ENCODE results near the gene METTL27. TPM values are rescaled to one million over a fixed set of nuclear protein-coding genes. Genes with fewer than 3 reads are reported as not detected.

METTL27 gene
- total RNA-seq, 1 donor from 2014 or later: 1.6 TPM

GRCh38 chr7:73882047-73882402 lies 39.7 kb upstream of the METTL27 start:
- Histone ChIP-seq H3K27ac (ENCODE audit: low read depth, low read length) (no peak overlapping the region), H3K4me1 (ENCODE audit: control insufficient read depth in 3 of 3, insufficient read depth in 3 of 3, low read length in 3 of 3) (peaks cover 36 to 38% (median 38%) of the 10 kb centered on the region in 3 donors), H3K27me3 (ENCODE audit: control insufficient read depth in 3 of 3, insufficient read depth in 3 of 3, low read length in 3 of 3) (peaks cover 18 to 32% (median 29%) of the 10 kb centered on the region in 3 donors), H3K9me3 (ENCODE audit: control insufficient read depth in 3 of 3, low read length in 3 of 3) (no peaks in the 10 kb centered on the region), H3K4me3 (ENCODE audit: low read length in 3 of 3) (no peak overlapping the region), H3K36me3 (ENCODE audit: control insufficient read depth in 3 of 3, insufficient read depth in 3 of 3, low read length in 3 of 3) (no peaks in the 10 kb centered on the region), H3K9ac (ENCODE audit: low read depth in 1 of 3, low read length in 3 of 3) (no peak overlapping the region)

GRCh38 chr7:73881352-73882046 lies 39.2 kb upstream of the METTL27 start:
- H3K4me1 ChIP-seq (ENCODE audit: control insufficient read depth in 3 of 3, insufficient read depth in 3 of 3, low read length in 3 of 3): peaks cover 31 to 33% (median 33%) of the 10 kb centered on the region in 3 donors
- H3K36me3 ChIP-seq (ENCODE audit: control insufficient read depth in 3 of 3, insufficient read depth in 3 of 3, low read length in 3 of 3): no peaks in the 10 kb centered on the region
- no peaks in the 10 kb centered on the region for H3K9me3 ChIP-seq (ENCODE audit: control insufficient read depth in 3 of 3, low read length in 3 of 3)
- no peak overlapping the region for H3K4me3 ChIP-seq (ENCODE audit: low read length in 3 of 3)
- H3K9ac ChIP-seq (ENCODE audit: low read depth in 1 of 3, low read length in 3 of 3): no peak overlapping the region
- H3K27me3 ChIP-seq (ENCODE audit: control insufficient read depth in 3 of 3, insufficient read depth in 3 of 3, low read length in 3 of 3): peaks cover 15 to 32% (median 30%) of the 10 kb centered on the region in 3 donors
- H3K27ac ChIP-seq (ENCODE audit: low read depth, low read length): peak overlapping the region; percentile 44

GRCh38 chr7:73880755-73881328 lies 38.5 kb upstream of the METTL27 start:
- peaks cover 15 to 30% (median 28%) of the 10 kb centered on the region in 3 donors for H3K27me3 ChIP-seq (ENCODE audit: control insufficient read depth in 3 of 3, insufficient read depth in 3 of 3, low read length in 3 of 3)
- no peak overlapping the region for H3K4me3 ChIP-seq (ENCODE audit: low read length in 3 of 3)
- H3K9ac ChIP-seq (ENCODE audit: low read depth in 1 of 3, low read length in 3 of 3): no peak overlapping the region
- H3K27ac ChIP-seq (ENCODE audit: low read depth, low read length): peak overlapping the region; percentile 44
- no peaks in the 10 kb centered on the region for H3K36me3 ChIP-seq (ENCODE audit: control insufficient read depth in 3 of 3, insufficient read depth in 3 of 3, low read length in 3 of 3)
- H3K4me1 ChIP-seq (ENCODE audit: control insufficient read depth in 3 of 3, insufficient read depth in 3 of 3, low read length in 3 of 3): peaks cover 25 to 28% (median 27%) of the 10 kb centered on the region in 3 donors
- no peaks in the 10 kb centered on the region for H3K9me3 ChIP-seq (ENCODE audit: control insufficient read depth in 3 of 3, low read length in 3 of 3)

GRCh38 chr7:73879977-73880681 lies 37.8 kb upstream of the METTL27 start:
- H3K4me3 ChIP-seq (ENCODE audit: low read length in 3 of 3): no peak overlapping the region
- H3K9me3 ChIP-seq (ENCODE audit: control insufficient read depth in 3 of 3, low read length in 3 of 3): no peaks in the 10 kb centered on the region
- peak overlapping the region; percentile 44 for H3K27ac ChIP-seq (ENCODE audit: low read depth, low read length)
- no peak overlapping the region for H3K9ac ChIP-seq (ENCODE audit: low read depth in 1 of 3, low read length in 3 of 3)
- no peaks in the 10 kb centered on the region for H3K36me3 ChIP-seq (ENCODE audit: control insufficient read depth in 3 of 3, insufficient read depth in 3 of 3, low read length in 3 of 3)
- H3K4me1 ChIP-seq (ENCODE audit: control insufficient read depth in 3 of 3, insufficient read depth in 3 of 3, low read length in 3 of 3): peaks cover 25 to 28% (median 27%) of the 10 kb centered on the region in 3 donors
- peaks cover 15 to 30% (median 28%) of the 10 kb centered on the region in 3 donors for H3K27me3 ChIP-seq (ENCODE audit: control insufficient read depth in 3 of 3, insufficient read depth in 3 of 3, low read length in 3 of 3)

- Histone ChIP-seq H3K27me3 (ENCODE audit: control insufficient read depth in 3 of 3, insufficient read depth in 3 of 3, low read length in 3 of 3) (peaks cover 15 to 31% (median 30%) of the 10 kb centered on the region in 3 donors), H3K27ac (ENCODE audit: low read depth, low read length) (no peak overlapping the region), H3K36me3 (ENCODE audit: control insufficient read depth in 3 of 3, insufficient read depth in 3 of 3, low read length in 3 of 3) (no peaks in the 10 kb centered on the region), H3K4me1 (ENCODE audit: control insufficient read depth in 3 of 3, insufficient read depth in 3 of 3, low read length in 3 of 3) (peaks cover 29 to 33% (median 30%) of the 10 kb centered on the region in 3 donors), H3K4me3 (ENCODE audit: low read length in 3 of 3) (no peak overlapping the region), H3K9ac (ENCODE audit: low read depth in 1 of 3, low read length in 3 of 3) (no peak overlapping the region), H3K9me3 (ENCODE audit: control insufficient read depth in 3 of 3, low read length in 3 of 3) (no peaks in the 10 kb centered on the region)
Measured at GRCh38 chr7:73876973-73877372, 34.7 kb upstream of the METTL27 start.

- Histone ChIP-seq H3K9ac (ENCODE audit: low read depth in 1 of 3, low read length in 3 of 3) (no peak overlapping the region), H3K27ac (ENCODE audit: low read depth, low read length) (no peak overlapping the region), H3K4me1 (ENCODE audit: control insufficient read depth in 3 of 3, insufficient read depth in 3 of 3, low read length in 3 of 3) (peaks cover 29 to 30% (median 29%) of the 10 kb centered on the region in 3 donors), H3K4me3 (ENCODE audit: low read length in 3 of 3) (no peak overlapping the region), H3K36me3 (ENCODE audit: control insufficient read depth in 3 of 3, insufficient read depth in 3 of 3, low read length in 3 of 3) (no peaks in the 10 kb centered on the region), H3K9me3 (ENCODE audit: control insufficient read depth in 3 of 3, low read length in 3 of 3) (no peaks in the 10 kb centered on the region), H3K27me3 (ENCODE audit: control insufficient read depth in 3 of 3, insufficient read depth in 3 of 3, low read length in 3 of 3) (peaks cover 10 to 26% (median 25%) of the 10 kb centered on the region in 3 donors)
Measured at GRCh38 chr7:73876361-73876760, 34.0 kb upstream of the METTL27 start.

- H3K4me1 ChIP-seq (ENCODE audit: control insufficient read depth in 3 of 3, insufficient read depth in 3 of 3, low read length in 3 of 3): peaks cover 11 to 17% (median 16%) of the 10 kb centered on the region in 3 donors
- H3K9me3 ChIP-seq (ENCODE audit: control insufficient read depth in 3 of 3, low read length in 3 of 3): no peaks in the 10 kb centered on the region
- H3K27me3 ChIP-seq (ENCODE audit: control insufficient read depth in 3 of 3, insufficient read depth in 3 of 3, low read length in 3 of 3): peaks cover 0 to 6% (median 4%) of the 10 kb centered on the region in 3 donors
- H3K4me3 ChIP-seq (ENCODE audit: low read length in 3 of 3): no peak overlapping the region
- no peaks in the 10 kb centered on the region for H3K36me3 ChIP-seq (ENCODE audit: control insufficient read depth in 3 of 3, insufficient read depth in 3 of 3, low read length in 3 of 3)
- no peak overlapping the region for H3K9ac ChIP-seq (ENCODE audit: low read depth in 1 of 3, low read length in 3 of 3)
- no peak overlapping the region for H3K27ac ChIP-seq (ENCODE audit: low read depth, low read length)
Measured at GRCh38 chr7:73872056-73872908, 30.0 kb upstream of the METTL27 start.

- Histone ChIP-seq H3K4me3 (ENCODE audit: low read length in 3 of 3) (no peak overlapping the region), H3K27ac (ENCODE audit: low read depth, low read length) (no peak overlapping the region), H3K9me3 (ENCODE audit: control insufficient read depth in 3 of 3, low read length in 3 of 3) (no peaks in the 10 kb centered on the region), H3K27me3 (ENCODE audit: control insufficient read depth in 3 of 3, insufficient read depth in 3 of 3, low read length in 3 of 3) (peaks cover 0 to 3% (median 0%) of the 10 kb centered on the region in 3 donors), H3K9ac (ENCODE audit: low read depth in 1 of 3, low read length in 3 of 3) (no peak overlapping the region), H3K36me3 (ENCODE audit: control insufficient read depth in 3 of 3, insufficient read depth in 3 of 3, low read length in 3 of 3) (no peaks in the 10 kb centered on the region), H3K4me1 (ENCODE audit: control insufficient read depth in 3 of 3, insufficient read depth in 3 of 3, low read length in 3 of 3) (peaks cover 11 to 17% (median 14%) of the 10 kb centered on the region in 3 donors)
Measured at GRCh38 chr7:73871163-73872011, 29.1 kb upstream of the METTL27 start.

- Histone ChIP-seq H3K9ac (ENCODE audit: low read depth in 1 of 3, low read length in 3 of 3) (no peak overlapping the region), H3K27me3 (ENCODE audit: control insufficient read depth in 3 of 3, insufficient read depth in 3 of 3, low read length in 3 of 3) (peaks cover 0 to 3% (median 0%) of the 10 kb centered on the region in 3 donors), H3K9me3 (ENCODE audit: control insufficient read depth in 3 of 3, low read length in 3 of 3) (no peaks in the 10 kb centered on the region), H3K36me3 (ENCODE audit: control insufficient read depth in 3 of 3, insufficient read depth in 3 of 3, low read length in 3 of 3) (no peaks in the 10 kb centered on the region), H3K4me3 (ENCODE audit: low read length in 3 of 3) (no peak overlapping the region), H3K4me1 (ENCODE audit: control insufficient read depth in 3 of 3, insufficient read depth in 3 of 3, low read length in 3 of 3) (peaks cover 11 to 17% (median 14%) of the 10 kb centered on the region in 3 donors), H3K27ac (ENCODE audit: low read depth, low read length) (no peak overlapping the region)
Measured at GRCh38 chr7:73870041-73870492, 27.8 kb upstream of the METTL27 start.
